Stimulated activated CD8-positive, alpha-beta memory T cell treated with anti-CD3 and anti-CD28 coated beads, Interleukin-12 subunit alpha, Interleukin-12 subunit beta, amount 100 ng/mL, for 24 hours (primary cell): ENCODE data around the gene STAC3.

Experiments
- DNase-seq: peaks from one replicate; pipeline ENCODE4 v3.0.0-alpha.2; 2020; ENCODE audit errors: extremely low read depth

The STAC3 gene

DNA sequence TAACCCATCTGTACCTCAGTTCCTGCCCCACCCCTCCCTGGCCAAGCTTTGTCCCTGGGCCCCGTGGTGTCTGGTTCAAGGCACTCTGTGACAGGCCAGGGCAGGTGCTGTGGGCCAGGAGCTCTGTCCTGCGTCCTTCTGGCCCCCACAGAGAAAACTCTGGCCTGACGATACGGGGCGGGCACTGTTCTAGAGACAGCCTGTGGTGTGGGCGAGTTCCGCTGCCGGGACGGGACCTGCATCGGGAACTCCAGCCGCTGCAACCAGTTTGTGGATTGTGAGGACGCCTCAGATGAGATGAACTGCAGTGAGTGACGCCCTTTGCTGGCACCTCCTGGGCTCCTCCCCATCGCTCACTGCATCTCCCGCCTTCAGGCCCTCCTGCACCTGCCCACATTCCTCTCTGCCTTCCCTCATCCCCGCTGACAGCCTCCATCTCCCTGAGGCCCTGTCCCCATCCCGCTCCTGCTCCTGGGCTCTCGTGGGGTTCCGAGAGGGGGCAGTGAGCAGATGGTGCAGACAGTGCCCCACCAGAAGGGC, 57.2 kb downstream of the STAC3 start:
- DNase-seq = no peak
